ENCODE results near the gene OR9A2.

The OR9A2 gene

DNA sequence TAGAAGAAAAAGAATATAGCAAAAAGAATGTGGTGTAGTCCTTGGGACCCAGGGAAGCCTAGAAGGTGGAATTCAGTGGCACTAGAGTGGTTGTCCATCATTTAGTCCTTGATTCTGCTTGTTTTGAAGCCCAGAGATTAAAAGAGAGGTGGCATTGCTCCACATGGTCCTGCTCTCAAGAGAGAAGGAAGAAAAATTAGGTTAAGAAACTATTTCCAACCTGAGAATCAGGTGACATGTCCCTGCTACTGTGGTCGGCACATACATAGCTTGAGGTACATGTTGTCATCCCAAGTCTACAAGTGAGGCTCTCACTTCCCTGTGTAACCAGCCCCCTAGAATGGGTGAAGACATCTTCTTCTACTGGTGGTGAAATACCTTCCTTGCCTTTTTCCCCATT is at the start of gene OR9A2:
TSS of gene OR9A2 (minus strand) at position 101 of the 400 bp plus-strand sequence. CDS start at position 101, 0 bp downstream.
- no peak for DNase-seq (ENCODE audit: low read depth in 2 of 2)

- no peak for DNase-seq (ENCODE audit: low read depth in 2 of 2)
Observed at GRCh38 chr7:143074141-143074540, 47.2 kb upstream of the OR9A2 start.

GRCh38 chr7:143073556-143073955 is 46.6 kb upstream of the OR9A2 start:
- no peak for DNase-seq (ENCODE audit: low read depth in 2 of 2)

DNA sequence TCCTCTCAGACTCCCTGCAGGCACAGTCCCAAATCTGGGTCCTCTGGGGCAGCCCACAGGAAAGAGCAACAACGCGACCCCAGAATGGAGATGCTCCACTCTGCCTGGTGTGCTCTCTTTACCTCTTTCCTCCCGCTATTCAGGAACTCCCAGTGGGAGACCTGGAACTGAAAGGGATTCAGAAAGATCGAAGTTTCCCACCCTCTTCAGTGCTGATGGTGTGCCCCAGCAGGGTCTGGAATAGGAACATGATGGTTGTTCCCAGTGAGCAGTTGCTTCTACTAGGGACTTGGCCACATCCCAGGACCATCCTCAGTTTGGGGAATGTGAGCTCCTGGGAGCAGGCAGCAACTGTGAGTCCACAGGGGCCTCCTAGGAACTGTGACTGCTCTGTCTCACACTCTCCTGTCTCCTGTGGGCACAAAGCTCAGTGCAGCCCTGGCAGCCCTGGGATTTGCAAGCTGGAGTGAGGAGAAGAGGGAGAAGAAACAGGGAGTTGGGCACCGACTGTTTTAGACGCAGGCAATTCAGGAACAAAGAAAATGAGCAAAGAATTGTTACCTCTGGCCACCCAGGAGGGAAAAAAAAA is 43.1 kb upstream of the OR9A2 start:
- no peak for DNase-seq (ENCODE audit: low read depth in 2 of 2)

DNA sequence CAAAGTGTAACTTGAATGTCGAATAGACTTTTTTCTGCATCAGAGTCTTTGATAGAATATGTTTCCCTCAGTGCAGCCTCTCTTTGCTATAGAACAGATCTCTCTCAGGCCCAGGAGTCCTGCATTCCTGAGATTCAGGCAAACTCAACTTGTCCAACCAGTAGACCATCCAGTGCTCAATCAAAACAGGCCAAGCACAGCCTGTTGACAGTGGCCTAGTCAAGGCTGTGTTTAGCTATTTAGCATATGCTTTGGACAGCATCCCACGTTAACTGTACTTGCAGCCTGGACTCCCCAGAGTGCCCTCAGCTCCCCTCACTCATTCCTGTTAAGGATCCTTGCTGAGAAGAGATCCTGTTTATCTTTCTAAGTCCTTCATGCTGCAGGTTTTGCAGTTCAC is 41.5 kb upstream of the OR9A2 start:
- no peak for DNase-seq (ENCODE audit: low read depth in 2 of 2)

- no peak for DNase-seq (ENCODE audit: low read depth in 2 of 2)
Observed at GRCh38 chr7:143063741-143064140, 36.8 kb upstream of the OR9A2 start.

- DNase-seq (ENCODE audit: low read depth in 2 of 2), result no peak
Observed at GRCh38 chr7:143055754-143056153, 28.8 kb upstream of the OR9A2 start.

DNA sequence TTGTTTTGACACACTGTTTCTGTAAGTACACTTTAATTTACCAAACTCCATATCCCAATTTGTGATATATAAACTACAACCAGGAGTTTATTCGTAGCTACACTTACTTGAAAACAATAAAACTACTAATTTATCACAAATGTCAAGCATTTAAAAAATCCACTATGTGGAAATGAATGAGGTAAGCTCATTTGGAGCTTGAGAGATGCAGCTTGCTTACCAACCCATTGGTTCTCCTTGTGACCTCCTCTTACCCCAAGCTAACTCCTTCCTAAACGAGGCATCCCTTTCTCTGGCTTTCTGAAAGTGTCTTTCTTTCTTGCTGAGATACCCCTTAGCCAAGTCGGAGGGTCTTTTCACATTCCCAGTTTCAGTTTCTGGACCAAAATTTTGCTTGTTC is 27.7 kb upstream of the OR9A2 start:
- no peak for DNase-seq (ENCODE audit: low read depth in 2 of 2)

DNA sequence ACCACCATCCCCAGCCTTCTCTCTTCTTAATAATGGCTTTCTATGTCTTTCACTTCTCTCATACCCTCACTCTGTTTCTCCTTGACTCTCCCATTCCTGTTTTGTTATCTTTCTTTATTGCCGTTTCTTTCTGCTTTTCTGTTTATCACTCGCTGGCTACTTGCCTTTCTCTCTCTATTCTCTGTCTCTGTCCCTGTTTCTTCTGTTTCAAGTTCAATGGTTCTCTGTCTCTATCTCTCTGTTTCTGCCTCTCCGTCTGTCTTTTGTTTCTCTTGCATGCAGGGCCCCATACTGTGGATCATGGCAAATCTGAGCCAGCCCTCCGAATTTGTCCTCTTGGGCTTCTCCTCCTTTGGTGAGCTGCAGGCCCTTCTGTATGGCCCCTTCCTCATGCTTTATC is 25.1 kb upstream of the OR9A2 start, which contains the start of gene OR6V1:
TSS of gene OR6V1 (plus strand) at position 301 of the 400 bp plus-strand sequence. CDS start at position 301, 0 bp downstream.
- DNase-seq (ENCODE audit: low read depth in 2 of 2), result no peak

DNA sequence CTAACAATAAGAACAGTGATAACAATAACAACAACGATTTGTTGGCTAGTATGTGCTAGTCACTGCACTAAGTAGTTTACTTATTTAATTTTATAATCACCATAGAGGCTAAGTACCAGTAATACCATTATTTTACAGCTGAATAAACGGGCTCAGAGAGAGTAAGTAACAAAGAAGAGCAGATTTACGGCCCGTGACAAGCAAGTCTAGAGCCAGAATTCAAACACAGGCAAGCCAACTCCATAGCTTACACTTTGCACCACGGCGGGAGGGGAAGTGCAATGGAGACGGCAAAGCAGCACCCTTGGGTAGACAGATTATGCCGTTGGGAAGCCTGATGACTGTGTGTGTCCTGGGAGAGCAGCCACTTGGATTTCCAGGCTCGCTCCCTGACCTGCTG is 24.0 kb upstream of the OR9A2 start:
- DNase-seq (ENCODE audit: low read depth in 2 of 2), result no peak

DNA sequence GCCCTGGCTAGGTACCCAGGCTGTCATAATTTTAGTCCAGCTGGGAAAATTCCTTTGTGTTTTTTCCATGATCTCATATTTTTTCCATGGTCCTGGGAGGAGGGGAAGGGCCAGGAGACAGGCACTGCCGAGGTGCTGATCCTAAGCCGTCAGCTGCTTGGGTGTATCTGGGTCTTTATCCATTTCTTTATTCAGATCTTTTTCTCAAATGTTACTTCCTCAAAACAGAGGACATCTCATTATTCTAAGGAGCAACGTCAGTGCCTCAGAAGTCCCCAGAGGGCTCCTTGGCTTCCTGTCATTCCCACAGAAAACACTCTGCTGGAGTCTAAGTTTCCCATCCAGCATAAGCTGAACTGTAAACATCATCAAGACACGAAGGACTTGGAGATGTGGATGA is 22.4 kb upstream of the OR9A2 start:
- no peak for DNase-seq (ENCODE audit: low read depth in 2 of 2)

DNA sequence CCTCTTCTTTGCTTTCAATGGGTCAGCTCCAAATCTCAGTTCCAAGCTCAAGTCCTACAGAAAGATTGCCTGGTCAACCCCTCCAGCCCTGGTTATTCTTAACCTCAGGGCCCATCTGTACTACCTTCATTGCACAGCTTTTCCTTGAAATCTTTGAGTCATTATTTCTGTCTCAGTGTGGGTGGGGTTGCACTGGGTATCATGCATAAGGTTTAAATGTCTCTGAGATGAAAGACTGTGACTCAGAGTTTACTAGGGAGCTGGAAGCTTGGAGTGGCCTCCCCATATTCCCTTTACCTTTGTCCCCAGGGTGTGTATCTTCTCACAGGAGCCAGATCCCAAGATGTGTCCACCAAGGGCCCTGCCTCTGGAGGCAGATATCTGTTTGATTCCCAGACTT is 21.9 kb upstream of the OR9A2 start:
- DNase-seq (ENCODE audit: low read depth in 2 of 2), result no peak

- DNase-seq (ENCODE audit: low read depth in 2 of 2), result no peak
Observed at GRCh38 chr7:143047326-143047725, 20.4 kb upstream of the OR9A2 start.

GRCh38 chr7:143046426-143046851 is 19.5 kb upstream of the OR9A2 start:
- DNase-seq (ENCODE audit: low read depth in 2 of 2), result no peak

GRCh38 chr7:143043391-143043790 is 16.5 kb upstream of the OR9A2 start:
- no peak for DNase-seq (ENCODE audit: low read depth in 2 of 2)

- no peak for DNase-seq (ENCODE audit: low read depth in 2 of 2)
Observed at GRCh38 chr7:143042790-143043271, 15.9 kb upstream of the OR9A2 start.

DNA sequence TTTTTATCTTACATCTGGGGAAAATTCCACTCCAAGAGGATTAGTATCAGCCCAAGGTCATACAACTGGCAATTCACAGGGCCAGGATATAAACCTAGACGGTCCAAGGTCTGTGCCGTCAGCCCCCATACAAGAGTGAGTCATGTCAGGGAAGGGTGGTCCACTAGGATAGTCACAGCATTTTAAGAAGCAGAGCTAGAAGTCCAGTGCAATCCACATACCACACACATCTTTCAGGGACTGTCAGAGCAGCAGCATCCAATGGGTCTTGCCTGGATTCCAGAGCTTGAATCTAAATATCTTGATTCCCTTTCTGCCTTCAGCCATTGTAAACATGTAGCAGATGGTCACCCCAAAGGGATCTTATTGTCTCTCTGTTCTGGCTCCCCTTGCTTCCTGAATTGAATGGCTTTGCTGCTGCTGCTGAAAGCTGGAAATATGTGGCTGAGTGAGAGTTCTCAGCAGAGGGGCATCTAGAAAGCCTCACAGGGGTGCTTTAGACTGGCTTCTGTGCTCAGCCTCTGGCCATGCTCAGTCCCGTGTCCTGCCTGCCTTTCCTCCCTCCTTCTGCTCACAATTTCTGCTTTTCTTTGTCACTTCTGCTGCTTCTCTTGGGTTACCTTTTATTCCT is 15.3 kb upstream of the OR9A2 start:
- no peak for DNase-seq (ENCODE audit: low read depth in 2 of 2)

GRCh38 chr7:143041346-143041745 is 14.4 kb upstream of the OR9A2 start:
- DNase-seq (ENCODE audit: low read depth in 2 of 2), result no peak

- no peak for DNase-seq (ENCODE audit: low read depth in 2 of 2)
Observed at GRCh38 chr7:143040209-143040715, 13.3 kb upstream of the OR9A2 start.

DNA sequence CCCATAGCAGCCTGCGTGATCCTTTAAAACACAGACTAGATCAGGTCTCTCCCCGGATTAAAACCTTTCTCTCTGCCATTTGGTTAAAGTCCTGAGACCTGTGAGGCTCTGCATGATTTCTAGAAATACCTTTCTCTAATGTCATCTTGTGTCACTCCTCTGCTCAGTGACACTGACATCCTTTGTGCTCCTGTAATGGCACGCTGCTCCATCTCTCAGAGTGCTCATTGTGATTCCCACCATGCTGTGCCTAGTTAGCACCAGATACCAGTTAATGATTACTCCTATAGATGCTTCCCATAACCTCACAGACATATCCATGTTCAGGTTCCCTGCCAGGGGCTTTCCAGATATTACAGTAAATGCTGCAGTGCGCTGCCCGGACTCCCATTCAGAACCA is 11.7 kb upstream of the OR9A2 start:
- DNase-seq (ENCODE audit: low read depth in 2 of 2), result no peak

GRCh38 chr7:143027683-143028082 is 751 bp upstream of the OR9A2 start:
- no peak for DNase-seq (ENCODE audit: low read depth in 2 of 2)

- no peak for DNase-seq (ENCODE audit: low read depth in 2 of 2)
Observed at GRCh38 chr7:143025371-143025770, 1.6 kb downstream of the OR9A2 start.

- DNase-seq (ENCODE audit: low read depth in 2 of 2), result no peak
Observed at GRCh38 chr7:143023047-143023446, 3.9 kb downstream of the OR9A2 start.
